PFSK-1 (cell line): Measurements from ENCODE around the gene ITGAE.

Source experiments
- POLR2AphosphoS5 ChIP-seq: IDR thresholded peaks from 2 replicates; pipeline ENCODE4 v1.6.1; 2012; ENCODE audit warnings: low read depth, mild to moderate bottlenecking, control low read depth, low read length, moderate library complexity
- REST ChIP-seq, 2 experiments: IDR thresholded peaks; 2 replicates each; pipeline versions ENCODE4 v1.6.1 to v1.8.0; 2011 to 2012; ENCODE audit warnings: low read depth in 2 of 2, low read length in 2 of 2, control low read depth in 1 of 2, inconsistent platforms in 1 of 2, mild to moderate bottlenecking in 1 of 2, moderate library complexity in 1 of 2; ENCODE audit not compliant: insufficient read depth in 1 of 2
- TAF1 ChIP-seq: IDR thresholded peaks from 2 replicates; pipeline ENCODE4 v1.6.1; 2012; ENCODE audit warnings: low read length, control low read depth, borderline replicate concordance; ENCODE audit not compliant: insufficient read depth

DNA sequence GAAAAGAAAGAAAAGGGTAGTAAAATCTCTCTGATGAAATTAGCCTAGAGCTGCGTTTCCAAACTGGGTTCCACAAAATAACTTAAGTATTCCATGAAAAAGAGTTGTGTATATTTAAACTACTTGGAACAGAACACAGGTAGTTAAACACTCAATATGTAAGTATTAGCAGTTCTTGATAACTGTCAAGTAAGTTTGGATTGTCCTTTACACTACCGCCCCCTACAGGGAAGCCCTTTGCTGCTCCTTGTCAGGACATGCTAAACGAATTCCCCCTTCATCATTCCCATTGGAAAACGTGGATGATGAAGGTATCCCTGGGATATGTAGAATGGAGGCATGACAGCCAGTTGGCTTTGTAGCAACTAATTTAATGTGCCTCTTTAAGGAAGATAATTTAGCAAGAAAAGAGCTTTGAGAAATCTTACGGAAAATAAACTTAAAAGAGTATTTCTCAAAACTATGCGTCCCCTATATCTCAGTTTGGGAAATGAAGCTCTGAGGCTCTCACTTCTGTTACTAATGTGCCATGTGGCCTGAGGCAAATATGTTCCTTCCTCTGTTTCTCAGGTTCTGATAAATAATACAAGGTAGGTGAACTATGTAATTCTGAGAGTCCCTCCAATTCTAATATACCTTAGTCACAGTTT lies 26.3 kb upstream of the ITGAE start:
- TF ChIP-seq POLR2AphosphoS5 (no peak), TAF1 (no peak), REST (IDR thresholded peaks at IDR 0.05; ENCODE audit: insufficient read depth in 1 of 2, low read depth in 2 of 2, low read length in 2 of 2) (no peak)
